GM19043 (cell line): ENCODE results near the gene PRKCA.

Experiments used
- ATAC-seq: cut with Tn5 transposase; IDR thresholded peaks from one replicate; pipeline ENCODE4 v1.9.1; 2021; ENCODE audit warnings: low read depth; ENCODE audit not compliant: unreplicated experiment

PRKCA gene

DNA sequence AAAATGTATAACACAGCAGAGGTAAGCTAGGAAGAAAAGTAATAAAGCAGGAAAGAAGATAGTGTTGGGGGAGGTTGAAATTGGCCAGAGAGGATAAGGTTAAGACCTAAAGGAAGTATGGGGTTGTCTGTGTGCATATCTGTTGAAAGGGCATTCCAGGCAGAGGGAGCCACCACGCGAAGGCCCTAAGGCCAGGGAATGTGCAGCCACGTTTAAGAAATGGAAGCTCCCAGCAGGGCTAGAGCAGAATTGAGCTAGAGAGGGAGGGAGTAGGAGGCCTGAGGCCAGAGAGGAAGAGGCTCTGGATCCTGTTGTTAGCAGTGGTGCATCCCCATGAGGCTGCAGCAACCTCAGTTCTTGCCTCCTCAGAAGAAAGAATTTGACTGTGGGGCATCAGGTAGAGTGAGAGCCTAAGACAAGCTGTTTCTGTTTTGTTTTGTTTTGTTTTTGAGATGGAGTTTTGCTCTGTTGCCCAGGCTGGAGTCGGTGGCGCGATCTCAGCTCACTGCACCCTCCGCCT, 473.5 kb downstream of the PRKCA start:
- ATAC-seq: no peak

- no peak for ATAC-seq
Measured at GRCh38 chr17:66776999-66777688, 474.7 kb downstream of the PRKCA start.

GRCh38 chr17:66777689-66778225, 475.3 kb downstream of the PRKCA start:
- ATAC-seq: no peak

GRCh38 chr17:66778531-66779236, 476.3 kb downstream of the PRKCA start:
- no peak for ATAC-seq

DNA sequence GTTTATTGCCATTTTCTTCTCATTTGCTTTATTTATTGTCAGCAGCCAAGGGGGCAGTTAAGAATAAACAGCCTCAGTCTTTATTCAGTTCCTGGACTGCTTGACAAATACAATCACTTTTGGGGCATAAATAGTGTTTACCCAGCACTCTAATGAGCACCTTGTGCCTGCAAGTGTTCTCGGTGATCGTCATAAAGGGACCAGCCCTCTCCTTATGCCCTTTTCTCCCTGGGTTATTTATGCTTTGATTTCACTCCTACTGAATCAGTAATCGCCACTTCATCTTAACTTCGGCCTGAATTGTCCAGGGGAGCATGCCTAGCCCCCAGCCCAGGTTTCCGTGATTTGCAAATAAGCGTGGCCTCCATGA, 476.8 kb downstream of the PRKCA start:
- no peak for ATAC-seq

DNA sequence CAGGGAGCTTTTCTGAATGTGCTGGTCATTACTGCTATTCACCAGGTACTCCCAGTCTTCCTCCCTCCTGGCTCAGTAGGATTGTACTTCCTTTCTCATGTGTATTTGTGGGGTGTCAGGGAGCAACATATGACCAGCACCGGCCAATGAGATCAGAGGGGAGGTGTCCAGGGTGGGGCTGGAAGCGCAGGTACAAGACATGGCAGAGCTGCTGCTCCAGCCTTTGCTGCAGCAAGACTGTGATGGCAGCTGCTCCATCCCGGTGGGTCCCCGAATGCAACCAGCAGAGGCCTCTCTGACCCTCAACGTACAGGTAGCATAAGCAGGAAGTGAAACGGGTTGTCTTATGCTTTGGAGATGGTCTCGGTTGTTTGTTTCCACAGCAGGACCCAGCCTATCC, 478.7 kb downstream of the PRKCA start:
- ATAC-seq: no peak

DNA sequence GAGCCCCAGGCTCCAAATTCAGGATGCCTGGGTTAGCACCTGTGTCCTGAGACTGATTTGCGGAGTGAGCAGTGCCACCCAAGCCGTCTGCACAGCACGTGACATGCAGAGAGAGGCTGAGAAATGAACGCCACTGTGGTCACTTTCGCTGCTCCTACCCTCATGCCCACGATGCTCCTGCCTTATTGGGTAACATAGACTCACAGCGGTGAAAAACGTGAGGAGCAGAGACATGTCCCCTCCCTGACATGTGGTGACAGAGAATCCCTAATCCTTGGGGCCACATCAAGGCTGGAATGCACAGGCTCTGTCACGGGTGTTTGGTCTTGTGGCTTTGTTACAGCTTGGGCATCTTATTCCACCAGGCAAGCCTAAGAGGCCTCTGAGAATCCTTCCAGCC, 480.4 kb downstream of the PRKCA start:
- no peak for ATAC-seq

- no peak for ATAC-seq
Measured at GRCh38 chr17:66783656-66784381, 481.4 kb downstream of the PRKCA start.

DNA sequence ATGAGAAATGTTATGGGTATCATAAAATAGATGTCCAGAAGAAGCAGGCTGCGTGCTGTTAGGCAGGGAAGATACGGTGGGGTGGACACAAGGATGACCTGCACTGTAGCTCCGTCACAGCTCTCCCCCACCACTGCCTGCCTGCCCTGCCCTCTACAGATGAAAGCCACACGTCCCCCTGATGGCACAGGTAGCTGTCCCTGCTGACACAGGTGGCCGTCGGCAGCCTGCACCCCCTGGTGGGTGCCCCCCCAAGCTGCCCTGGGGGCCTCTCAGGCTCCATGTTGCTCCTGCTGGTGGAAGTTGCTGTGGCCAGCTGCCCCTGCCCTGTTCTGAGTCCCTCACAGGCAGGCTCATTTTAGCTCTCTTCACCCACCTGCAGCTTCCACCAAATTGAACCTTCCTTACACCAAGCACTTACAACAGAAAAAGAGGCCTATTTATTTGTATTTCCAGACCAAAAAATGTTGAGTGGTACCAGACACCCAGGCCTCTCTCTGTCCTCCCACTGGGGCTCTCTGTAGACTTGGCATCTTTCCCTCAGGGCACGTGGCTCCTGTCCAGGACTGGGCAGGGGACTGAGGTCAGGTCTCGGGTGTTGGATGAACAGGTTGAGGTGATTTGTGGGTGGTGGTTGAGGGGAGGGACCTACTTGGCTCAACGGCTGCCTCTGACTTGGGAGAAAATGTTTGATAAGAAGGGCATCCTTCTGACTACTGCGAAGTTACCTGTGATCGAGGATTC, 482.4 kb downstream of the PRKCA start:
- no peak for ATAC-seq

DNA sequence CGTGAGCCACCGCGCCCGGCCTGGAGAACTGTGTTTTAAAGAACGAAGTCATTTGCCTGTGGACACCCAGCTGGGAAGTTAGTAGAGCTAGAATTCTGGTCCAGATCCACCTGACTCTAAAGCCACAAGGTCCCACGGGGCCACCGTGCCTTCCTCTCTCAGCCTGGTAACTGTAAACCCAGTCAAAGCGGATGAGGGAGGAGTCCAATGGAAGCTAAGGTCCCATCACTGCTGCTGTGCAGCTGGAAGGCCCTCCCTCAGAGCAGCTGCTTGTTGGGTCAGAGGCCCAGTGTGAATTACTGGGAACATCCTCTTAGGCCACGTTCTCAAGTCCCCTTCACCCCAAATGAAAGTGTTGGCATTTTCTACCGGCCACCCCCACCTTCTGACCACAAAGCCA, 483.7 kb downstream of the PRKCA start:
- ATAC-seq: no peak

GRCh38 chr17:66787914-66788313, 485.5 kb downstream of the PRKCA start:
- ATAC-seq: no peak

GRCh38 chr17:66789093-66789492, 486.7 kb downstream of the PRKCA start:
- ATAC-seq: no peak

GRCh38 chr17:66789961-66790437, 487.6 kb downstream of the PRKCA start:
- no peak for ATAC-seq

DNA sequence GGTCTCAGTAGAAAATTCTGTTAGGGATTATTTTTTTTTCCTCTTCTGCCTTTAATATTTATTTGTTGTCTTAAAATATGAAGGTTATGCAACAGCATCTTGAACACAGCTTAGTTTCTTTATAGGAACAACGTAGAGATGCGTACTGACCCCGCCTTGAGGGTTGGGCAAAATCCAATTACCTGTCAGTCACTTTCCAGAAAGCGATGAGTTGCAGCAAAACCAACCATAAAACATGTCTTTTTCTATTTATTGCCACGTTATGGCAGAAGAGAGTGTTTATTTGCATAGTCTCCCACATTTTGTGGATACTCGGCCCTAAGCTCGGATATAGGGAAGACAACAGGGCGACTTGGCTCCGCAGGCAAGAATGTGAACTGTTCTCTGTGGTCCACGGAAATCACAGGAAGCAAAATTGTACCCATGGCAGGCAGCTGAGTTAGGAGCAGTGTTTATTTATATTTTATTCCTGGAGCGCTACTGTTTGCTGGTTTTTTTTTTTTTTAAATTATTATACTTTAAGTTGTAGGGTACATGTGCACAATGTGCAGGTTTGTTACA, 488.2 kb downstream of the PRKCA start:
- no peak for ATAC-seq

DNA sequence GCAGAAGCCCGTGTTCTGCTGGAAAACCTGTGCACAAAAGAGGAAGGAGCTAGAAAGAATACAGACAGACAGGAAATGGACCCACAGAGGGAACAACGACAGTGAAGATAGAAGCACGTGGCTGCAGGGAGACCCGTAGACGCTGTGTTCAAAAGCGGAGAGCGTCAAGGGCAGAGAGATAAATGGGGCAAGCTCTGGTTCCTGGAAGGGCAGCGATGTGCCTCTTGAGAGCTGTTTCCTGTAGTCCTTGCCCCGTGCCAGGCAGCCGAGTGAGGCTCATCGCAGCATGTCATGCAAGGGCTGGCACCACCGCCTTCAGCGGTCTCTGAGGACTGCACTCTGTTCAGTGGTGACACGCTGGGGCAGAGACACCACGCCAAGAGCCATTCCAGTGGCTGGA, 488.9 kb downstream of the PRKCA start:
- no peak for ATAC-seq

- no peak for ATAC-seq
Measured at GRCh38 chr17:66793814-66794213, 491.4 kb downstream of the PRKCA start.

GRCh38 chr17:66795486-66795885, 493.1 kb downstream of the PRKCA start:
- ATAC-seq: no peak

GRCh38 chr17:66799849-66800537, 497.6 kb downstream of the PRKCA start:
- no peak for ATAC-seq

- no peak for ATAC-seq
Measured at GRCh38 chr17:66803474-66803951, 501.1 kb downstream of the PRKCA start.
